ENCODE measurements around the gene NARS2.
"Not testable (repeated sequence)": the region's sequence is repeated elsewhere in the genome, so short reads cannot be mapped to it uniquely, and the experiment has no call there.

Gene NARS2

DNA sequence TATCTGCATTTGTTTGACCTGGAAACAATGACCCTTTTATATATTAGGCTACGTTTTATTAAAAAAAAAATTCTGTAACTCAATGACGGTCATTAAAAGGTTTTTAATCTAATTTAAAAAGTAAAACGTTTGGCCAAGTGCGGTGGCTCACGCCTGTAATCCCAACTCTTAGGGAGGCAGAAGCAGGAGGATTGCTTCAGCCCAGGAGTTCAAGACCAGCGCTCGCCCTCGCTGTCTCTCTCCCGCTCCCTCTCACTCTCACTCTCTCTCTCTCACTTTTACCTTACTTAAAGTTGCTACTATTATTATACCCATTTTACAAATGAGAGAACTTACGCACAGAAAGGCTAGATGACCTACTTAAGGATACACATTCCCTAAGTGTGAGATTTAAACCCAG lies 814 bp upstream of the NARS2 start:
- H3K9ac ChIP-seq (ENCODE audit: insufficient read length, low read depth) = peak overlapping the region; percentile 89
- no peaks in the 10 kb centered on the region for H3K27me3 ChIP-seq (ENCODE audit: insufficient read depth, insufficient read length)
- H3K9me3 ChIP-seq (ENCODE audit: insufficient read depth, low read length) = no peaks in the 10 kb centered on the region
- no peaks in the 10 kb centered on the region for H3K4me1 ChIP-seq (ENCODE audit: insufficient read depth, insufficient read length)
- H3K4me3 ChIP-seq (ENCODE audit: insufficient read length, low read depth) = peak overlapping the region; percentile 75
- DNase-seq (ENCODE audit: low read depth, low spot score) = no peak
- TF ChIP-seq SUZ12 (IDR thresholded peaks at IDR 0.05; ENCODE audit: extremely low read depth, insufficient read depth, insufficient read length) = no peak
- no peak for TF ChIP-seq YY1 (IDR thresholded peaks at IDR 0.05; ENCODE audit: insufficient read depth, insufficient read length)
- no peak for TF ChIP-seq ZNF274 (IDR thresholded peaks at IDR 0.05; ENCODE audit: low read depth, low read length)
- H3K36me3 ChIP-seq (ENCODE audit: insufficient read depth, insufficient read length, low read length) = peaks cover 18% of the 10 kb centered on the region

DNA sequence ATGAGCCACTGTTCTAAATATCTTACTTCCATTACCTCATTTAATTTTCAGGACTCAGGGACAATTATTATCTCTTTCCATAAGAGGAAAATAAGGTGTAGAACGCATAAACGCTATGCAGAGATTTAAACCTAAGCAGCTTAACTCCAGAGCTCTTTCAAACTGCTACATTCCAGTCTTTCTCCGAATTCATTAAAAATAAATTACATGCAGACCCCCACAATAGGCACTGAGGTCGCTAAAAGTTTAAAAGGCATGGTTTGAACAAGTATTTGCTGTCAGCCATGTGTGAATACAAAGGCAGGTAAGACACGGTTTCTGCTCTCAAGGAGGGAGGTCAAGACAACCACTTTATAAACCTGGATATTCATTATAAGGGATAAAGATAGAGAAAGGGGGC lies 983 bp downstream of the NARS2 start:
- Histone ChIP-seq H3K27me3 (ENCODE audit: insufficient read depth, insufficient read length) (no peaks in the 10 kb centered on the region), H3K36me3 (ENCODE audit: insufficient read depth, insufficient read length, low read length) (peaks cover 34% of the 10 kb centered on the region), H3K9ac (ENCODE audit: insufficient read length, low read depth) (peak overlapping the region; percentile 89), H3K9me3 (ENCODE audit: insufficient read depth, low read length) (no peaks in the 10 kb centered on the region), H3K4me1 (ENCODE audit: insufficient read depth, insufficient read length) (no peaks in the 10 kb centered on the region), H3K4me3 (ENCODE audit: insufficient read length, low read depth) (peak overlapping the region; percentile 75)
- no peak for DNase-seq (ENCODE audit: low read depth, low spot score)
- TF ChIP-seq YY1 (IDR thresholded peaks at IDR 0.05; ENCODE audit: insufficient read depth, insufficient read length) = no peak
- no peak for TF ChIP-seq SUZ12 (IDR thresholded peaks at IDR 0.05; ENCODE audit: extremely low read depth, insufficient read depth, insufficient read length)
- no peak for TF ChIP-seq ZNF274 (IDR thresholded peaks at IDR 0.05; ENCODE audit: low read depth, low read length)

DNA sequence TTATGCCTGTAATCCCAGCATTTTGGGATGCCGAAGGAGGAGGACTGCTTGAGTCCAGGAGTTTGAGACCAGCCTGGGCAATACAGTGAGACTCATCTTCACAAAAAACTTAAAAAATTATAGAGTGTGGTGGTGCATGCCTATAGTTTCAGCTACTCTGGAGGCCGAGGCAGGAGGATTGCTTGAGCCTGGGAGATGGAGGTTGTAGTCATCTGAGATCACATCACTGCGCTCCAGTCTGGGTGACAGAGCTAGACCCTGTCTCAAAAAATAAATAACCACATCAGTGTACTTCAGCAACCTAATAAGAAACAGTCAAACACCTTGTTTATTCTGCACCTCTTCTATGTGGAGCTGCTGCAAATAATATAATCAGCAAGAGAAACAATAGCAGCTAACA lies 1.4 kb downstream of the NARS2 start:
- Histone ChIP-seq H3K27me3 (ENCODE audit: insufficient read depth, insufficient read length) (no peaks in the 10 kb centered on the region), H3K9ac (ENCODE audit: insufficient read length, low read depth) (no peak overlapping the region), H3K4me1 (ENCODE audit: insufficient read depth, insufficient read length) (no peaks in the 10 kb centered on the region), H3K4me3 (ENCODE audit: insufficient read length, low read depth) (no peak overlapping the region), H3K9me3 (ENCODE audit: insufficient read depth, low read length) (no peaks in the 10 kb centered on the region), H3K36me3 (ENCODE audit: insufficient read depth, insufficient read length, low read length) (peaks cover 38% of the 10 kb centered on the region)
- no peak for TF ChIP-seq SUZ12 (IDR thresholded peaks at IDR 0.05; ENCODE audit: extremely low read depth, insufficient read depth, insufficient read length)
- TF ChIP-seq YY1 (IDR thresholded peaks at IDR 0.05; ENCODE audit: insufficient read depth, insufficient read length) = no peak
- TF ChIP-seq ZNF274 (IDR thresholded peaks at IDR 0.05; ENCODE audit: low read depth, low read length) = no peak
- DNase-seq (ENCODE audit: low read depth, low spot score) = no peak

DNA sequence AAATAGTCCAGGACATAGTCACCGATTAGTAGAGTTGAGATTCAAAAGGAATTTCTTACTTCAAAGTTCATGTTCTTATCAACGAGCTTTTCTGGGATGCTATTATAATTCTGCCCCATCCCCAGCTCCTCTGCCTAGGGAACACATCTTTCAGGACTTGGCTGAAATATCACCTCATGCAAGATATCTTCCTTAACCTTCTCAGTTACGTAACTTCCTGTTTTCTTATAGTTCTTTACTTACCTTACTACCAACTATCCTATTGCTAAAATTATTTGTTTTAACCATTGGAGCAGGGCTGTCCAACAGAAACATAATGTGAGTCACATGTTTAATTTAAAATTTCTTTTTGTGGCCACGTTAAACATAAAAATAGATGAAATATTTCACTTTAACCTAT lies 2.3 kb downstream of the NARS2 start:
- no peak for DNase-seq (ENCODE audit: low read depth, low spot score)
- Histone ChIP-seq H3K9me3 (ENCODE audit: insufficient read depth, low read length) (no peaks in the 10 kb centered on the region), H3K27me3 (ENCODE audit: insufficient read depth, insufficient read length) (no peaks in the 10 kb centered on the region), H3K9ac (ENCODE audit: insufficient read length, low read depth) (no peak overlapping the region), H3K4me1 (ENCODE audit: insufficient read depth, insufficient read length) (no peaks in the 10 kb centered on the region), H3K4me3 (ENCODE audit: insufficient read length, low read depth) (no peak overlapping the region), H3K36me3 (ENCODE audit: insufficient read depth, insufficient read length, low read length) (peaks cover 47% of the 10 kb centered on the region)
- TF ChIP-seq ZNF274 (IDR thresholded peaks at IDR 0.05; ENCODE audit: low read depth, low read length) = no peak
- TF ChIP-seq YY1 (IDR thresholded peaks at IDR 0.05; ENCODE audit: insufficient read depth, insufficient read length) = no peak
- no peak for TF ChIP-seq SUZ12 (IDR thresholded peaks at IDR 0.05; ENCODE audit: extremely low read depth, insufficient read depth, insufficient read length)

DNA sequence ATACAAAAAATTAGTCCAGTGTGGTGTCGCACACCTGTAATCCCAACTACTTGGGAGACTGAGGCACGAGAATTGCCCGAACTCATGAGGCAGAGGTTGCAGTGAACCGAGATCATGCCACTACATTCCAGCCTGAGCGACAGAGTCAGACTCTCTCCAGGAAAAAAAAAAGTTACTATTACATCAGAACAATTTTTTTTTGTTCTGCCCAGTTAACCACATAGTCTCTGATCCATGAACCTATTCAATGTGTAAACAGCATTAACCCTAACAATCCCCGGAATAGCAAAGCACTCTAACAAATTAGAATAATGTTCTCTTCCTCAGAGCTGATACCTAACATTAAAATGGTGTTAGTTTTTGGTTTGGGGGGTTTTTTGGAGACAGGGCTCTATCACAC lies 4.6 kb downstream of the NARS2 start:
- Histone ChIP-seq H3K4me3 (ENCODE audit: insufficient read length, low read depth) (no peak overlapping the region), H3K4me1 (ENCODE audit: insufficient read depth, insufficient read length) (no peaks in the 10 kb centered on the region), H3K36me3 (ENCODE audit: insufficient read depth, insufficient read length, low read length) (peaks cover 65% of the 10 kb centered on the region), H3K9me3 (ENCODE audit: insufficient read depth, low read length) (no peaks in the 10 kb centered on the region), H3K27me3 (ENCODE audit: insufficient read depth, insufficient read length) (no peaks in the 10 kb centered on the region), H3K9ac (ENCODE audit: insufficient read length, low read depth) (no peak overlapping the region)
- TF ChIP-seq ZNF274 (IDR thresholded peaks at IDR 0.05; ENCODE audit: low read depth, low read length) (no peak), YY1 (IDR thresholded peaks at IDR 0.05; ENCODE audit: insufficient read depth, insufficient read length) (no peak), SUZ12 (IDR thresholded peaks at IDR 0.05; ENCODE audit: extremely low read depth, insufficient read depth, insufficient read length) (no peak)
- DNase-seq (ENCODE audit: low read depth, low spot score) = no peak

DNA sequence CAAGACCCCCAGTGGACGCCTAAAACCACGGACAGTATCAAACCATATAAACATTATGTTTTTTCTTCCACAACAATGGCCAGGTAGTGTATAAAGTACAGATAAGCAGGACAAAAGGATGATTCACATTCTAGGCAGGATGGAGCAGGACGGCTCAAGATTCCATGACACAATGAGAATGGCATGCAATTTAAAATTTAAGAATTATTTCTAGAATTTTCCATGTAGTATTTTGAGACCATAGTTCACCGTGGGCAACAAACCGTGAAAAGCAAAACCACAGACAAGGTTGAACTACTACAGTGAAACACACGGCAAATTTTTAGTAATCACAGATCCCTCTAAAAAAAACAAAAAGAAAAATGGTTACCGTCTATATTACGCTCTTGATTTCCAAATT lies 7.5 kb downstream of the NARS2 start:
- Histone ChIP-seq H3K36me3 (ENCODE audit: insufficient read depth, insufficient read length, low read length) (peaks cover 65% of the 10 kb centered on the region), H3K4me1 (ENCODE audit: insufficient read depth, insufficient read length) (no peaks in the 10 kb centered on the region), H3K4me3 (ENCODE audit: insufficient read length, low read depth) (no peak overlapping the region), H3K9ac (ENCODE audit: insufficient read length, low read depth) (no peak overlapping the region), H3K27me3 (ENCODE audit: insufficient read depth, insufficient read length) (no peaks in the 10 kb centered on the region), H3K9me3 (ENCODE audit: insufficient read depth, low read length) (no peaks in the 10 kb centered on the region)
- no peak for DNase-seq (ENCODE audit: low read depth, low spot score)
- no peak for TF ChIP-seq SUZ12 (IDR thresholded peaks at IDR 0.05; ENCODE audit: extremely low read depth, insufficient read depth, insufficient read length)
- TF ChIP-seq YY1 (IDR thresholded peaks at IDR 0.05; ENCODE audit: insufficient read depth, insufficient read length) = no peak
- TF ChIP-seq ZNF274 (IDR thresholded peaks at IDR 0.05; ENCODE audit: low read depth, low read length) = no peak

DNA sequence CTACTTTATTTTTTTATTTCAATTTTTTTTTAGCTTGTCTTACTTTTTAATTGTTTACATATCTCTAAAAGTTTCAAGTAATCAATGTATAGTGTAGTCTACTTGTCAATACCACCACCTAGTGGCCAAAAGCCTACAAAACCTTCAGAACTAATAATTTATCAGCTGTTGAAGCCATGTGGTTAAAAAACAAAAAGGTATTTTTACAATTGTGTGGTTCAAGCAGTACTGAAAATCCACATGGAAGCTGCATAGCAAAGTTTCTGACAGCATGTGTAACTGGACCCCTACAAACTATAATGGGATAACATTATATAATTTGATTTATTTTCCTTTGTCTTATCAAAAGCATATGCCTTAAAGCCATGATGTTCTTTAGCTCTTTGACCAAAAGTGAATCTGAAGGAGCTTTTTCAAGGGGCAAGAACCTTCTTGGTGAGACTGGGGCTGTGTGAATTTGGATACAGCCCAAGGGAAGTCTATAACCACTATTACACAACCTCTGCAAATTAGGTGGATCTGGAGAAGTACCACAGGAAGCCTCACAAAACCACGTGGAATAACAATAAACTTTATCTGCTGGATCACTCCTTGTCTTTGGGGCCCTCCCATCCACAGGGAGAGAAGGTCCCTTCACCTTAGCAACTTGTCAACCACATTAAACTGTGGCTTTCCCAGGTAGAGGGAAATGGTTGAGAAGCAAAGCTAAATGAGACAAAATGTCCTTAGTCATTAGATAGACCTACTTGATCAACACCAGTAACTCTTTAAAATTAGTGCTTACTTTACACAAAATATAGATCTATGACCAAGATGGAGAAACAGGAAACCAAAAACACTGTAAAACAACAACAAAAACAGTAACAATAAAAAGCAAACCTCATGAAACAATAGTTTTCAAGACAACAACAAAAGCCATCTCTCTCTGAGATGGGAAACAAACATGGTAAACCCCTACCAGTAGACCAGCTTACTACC lies 9.9 kb downstream of the NARS2 start:
- TF ChIP-seq ZNF274 (IDR thresholded peaks at IDR 0.05; ENCODE audit: low read depth, low read length) = no peak
- no peak for TF ChIP-seq YY1 (IDR thresholded peaks at IDR 0.05; ENCODE audit: insufficient read depth, insufficient read length)
- no peak for TF ChIP-seq SUZ12 (IDR thresholded peaks at IDR 0.05; ENCODE audit: extremely low read depth, insufficient read depth, insufficient read length)
- Histone ChIP-seq H3K36me3 (ENCODE audit: insufficient read depth, insufficient read length, low read length) (peaks cover 51% of the 10 kb centered on the region), H3K9me3 (ENCODE audit: insufficient read depth, low read length) (no peaks in the 10 kb centered on the region), H3K4me1 (ENCODE audit: insufficient read depth, insufficient read length) (no peaks in the 10 kb centered on the region), H3K27me3 (ENCODE audit: insufficient read depth, insufficient read length) (no peaks in the 10 kb centered on the region), H3K9ac (ENCODE audit: insufficient read length, low read depth) (no peak overlapping the region), H3K4me3 (ENCODE audit: insufficient read length, low read depth) (no peak overlapping the region)
- DNase-seq (ENCODE audit: low read depth, low spot score) = peak; percentile 23

DNA sequence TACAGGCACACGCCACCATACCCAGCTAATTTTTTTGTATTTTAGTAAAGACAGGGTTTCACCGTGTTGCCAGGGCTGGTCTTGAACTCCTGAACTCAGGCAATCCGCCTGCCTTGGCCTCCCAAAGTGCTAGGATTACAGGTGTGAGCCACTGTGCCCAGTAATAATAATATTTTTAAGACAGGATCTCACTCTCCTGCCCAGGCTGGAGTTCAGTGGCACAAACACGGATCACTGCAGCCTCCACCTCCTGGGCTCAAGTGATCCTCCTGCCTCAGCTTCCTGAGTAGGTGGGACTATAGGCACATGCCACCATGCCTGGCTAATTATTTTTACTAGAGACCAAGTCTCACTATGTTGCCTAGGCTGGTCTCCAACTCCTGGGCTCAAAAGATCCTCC lies 10.6 kb downstream of the NARS2 start:
- DNase-seq (ENCODE audit: low read depth, low spot score) = not testable (repeated sequence)
- H3K36me3 ChIP-seq (ENCODE audit: insufficient read depth, insufficient read length, low read length) = peaks cover 49% of the 10 kb centered on the region

DNA sequence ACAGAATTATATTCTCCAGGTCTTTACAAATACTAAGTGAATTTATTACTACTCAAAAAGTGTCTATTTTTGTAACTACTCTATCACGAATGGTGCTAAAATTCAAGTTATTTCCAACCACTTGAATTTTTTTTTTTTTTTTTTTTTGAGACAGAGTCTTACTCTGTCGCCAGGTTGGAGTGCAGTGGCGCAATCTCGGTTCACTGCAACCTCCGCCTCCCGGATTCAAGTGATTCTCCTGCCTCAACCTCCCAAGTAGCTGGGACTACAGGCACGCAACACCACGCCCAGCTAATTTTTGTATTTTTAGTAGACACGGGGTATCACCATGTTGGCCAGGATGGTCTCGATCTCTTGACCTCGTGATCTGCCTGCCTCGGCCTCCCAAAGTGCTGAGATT lies 11.6 kb downstream of the NARS2 start:
- H3K4me3 ChIP-seq (ENCODE audit: insufficient read length, low read depth); H3K9ac ChIP-seq (ENCODE audit: insufficient read length, low read depth); H3K27me3 ChIP-seq (ENCODE audit: insufficient read depth, insufficient read length); H3K4me1 ChIP-seq (ENCODE audit: insufficient read depth, insufficient read length); H3K9me3 ChIP-seq (ENCODE audit: insufficient read depth, low read length); DNase-seq (ENCODE audit: low read depth, low spot score): not testable (repeated sequence)
- H3K36me3 ChIP-seq (ENCODE audit: insufficient read depth, insufficient read length, low read length) = peaks cover 47% of the 10 kb centered on the region

More for the DNA sequence above, 10.6 kb downstream of the NARS2 start:
- H3K4me1 ChIP-seq (ENCODE audit: insufficient read depth, insufficient read length); H3K27me3 ChIP-seq (ENCODE audit: insufficient read depth, insufficient read length); H3K9me3 ChIP-seq (ENCODE audit: insufficient read depth, low read length); H3K4me3 ChIP-seq (ENCODE audit: insufficient read length, low read depth); H3K9ac ChIP-seq (ENCODE audit: insufficient read length, low read depth): not testable (repeated sequence)

Data from NT2/D1 (cell line).